SK-N-SH (cell line): ENCODE results near the gene INIP. TPM values are rescaled to one million over a fixed set of nuclear protein-coding genes. Genes with fewer than 3 reads are reported as not detected.

ENCODE experiments used
- CTCF ChIA-PET: fragments of 300-600, 350-600 bp; formaldehyde crosslinking; extraction: SDS; loops from one replicate; lab custom pipeline; 2021; lab: Yijun Ruan, JAX
- POLR2A ChIA-PET: fragments of 350-600 bp; sonication (Branson Sonifier 250); formaldehyde crosslinking; extraction: SDS; loops from one replicate; lab custom pipeline; 2020; ENCODE audit warnings: antibody characterized with exemption, inconsistent platforms; lab: Yijun Ruan, JAX
- DNase-seq: peaks from one replicate; pipeline ENCODE4 v3.0.0; 2012
- H2AFZ ChIP-seq: fragments of 200-600 bp; sonication (generic); 2 replicates; pipeline ENCODE4 v1.8.1; 2016; ENCODE audit warnings: antibody characterized with exemption, mild to moderate bottlenecking, low read depth
- H3F3A ChIP-seq: fragments of 200-600 bp; sonication (generic); replicated peaks from 2 replicates; pipeline ENCODE3; 2016; ENCODE audit warnings: antibody characterized with exemption, mild to moderate bottlenecking; ENCODE audit not compliant: insufficient read depth
- H3K27ac ChIP-seq, 2 experiments: fragments of 200-500 bp in 1 of 2; fragments of 200-600 bp in 1 of 2; sonication (Bioruptor generic) in 1 of 2; sonication (generic), shearing (Covaris generic) in 1 of 2; 2 replicates each; pipeline versions ENCODE4 v1.5.1 to v1.6.1; 2014 to 2016; ENCODE audit warnings: low read depth in 2 of 2, inconsistent platforms in 1 of 2, low read length in 1 of 2, mild to moderate bottlenecking in 1 of 2, mixed read lengths in 1 of 2
- H3K27me3 ChIP-seq: fragments of 200-600 bp; sonication (generic), shearing (Covaris generic); 2 replicates; pipeline ENCODE4 v1.6.1; 2016; ENCODE audit warnings: mixed run types; ENCODE audit not compliant: insufficient read depth
- H3K36me3 ChIP-seq, 2 experiments: fragments of 200-500 bp in 1 of 2; fragments of 200-600 bp in 1 of 2; sonication (Bioruptor generic) in 1 of 2; sonication (generic) in 1 of 2; replicated peaks in 1 of 2; 2 replicates each; pipeline versions ENCODE3 to v1.5.1; 2014 to 2016; ENCODE audit warnings: low read length in 1 of 2, mild to moderate bottlenecking in 1 of 2; ENCODE audit not compliant: insufficient read depth in 2 of 2, control insufficient read depth in 1 of 2
- H3K4me1 ChIP-seq, 2 experiments: fragments of 200-500 bp in 1 of 2; fragments of 200-600 bp in 1 of 2; sonication (Bioruptor generic) in 1 of 2; sonication (generic), shearing (Covaris generic) in 1 of 2; 2 replicates each; pipeline versions ENCODE4 v1.5.1 to v1.6.1; 2014 to 2016; ENCODE audit warnings: low read depth in 1 of 2, low read length in 1 of 2, mixed run types in 1 of 2; ENCODE audit not compliant: insufficient read depth in 2 of 2, control insufficient read depth in 1 of 2
- H3K4me2 ChIP-seq: fragments of 200-600 bp; sonication (generic), shearing (Covaris generic); 2 replicates; pipeline ENCODE4 v1.6.1; 2017; ENCODE audit warnings: mixed run types
- H3K4me3 ChIP-seq, 2 experiments: fragments of 200-500 bp in 1 of 2; fragments of 200-600 bp in 1 of 2; sonication (Bioruptor generic) in 1 of 2; sonication (generic), shearing (Covaris generic) in 1 of 2; 2 replicates each; pipeline versions ENCODE4 v1.5.1 to v1.8.1; 2014 to 2016; ENCODE audit warnings: low read depth in 2 of 2, inconsistent platforms in 1 of 2, low read length in 1 of 2, mild to moderate bottlenecking in 1 of 2, mixed read lengths in 1 of 2, moderate library complexity in 1 of 2
- H3K79me2 ChIP-seq: fragments of 200-600 bp; sonication (generic); 2 replicates; pipeline ENCODE4 v1.8.1; 2017; ENCODE audit warnings: mild to moderate bottlenecking; ENCODE audit not compliant: insufficient read depth
- H3K9ac ChIP-seq: fragments of 200-600 bp; sonication (generic); 2 replicates; pipeline ENCODE4 v1.6.1; 2017; ENCODE audit warnings: mixed run types
- H3K9me2 ChIP-seq: fragments of 200-600 bp; sonication (generic); 2 replicates; pipeline ENCODE4 v1.6.1; 2017; ENCODE audit warnings: mixed run types
- H3K9me3 ChIP-seq: fragments of 200-600 bp; sonication (generic); 2 replicates; pipeline ENCODE4 v1.6.1; 2017; ENCODE audit warnings: mixed run types, mild to moderate bottlenecking, moderate library complexity
- H4K20me1 ChIP-seq: fragments of 200-600 bp; sonication (generic); 2 replicates; pipeline ENCODE4 v1.6.1; 2017; ENCODE audit warnings: mild to moderate bottlenecking, mixed run types; ENCODE audit not compliant: insufficient read depth
- CHD2 ChIP-seq: fragments of 150-350 bp; IDR thresholded peaks from 2 replicates; pipeline ENCODE4 v1.6.1; 2018; ENCODE audit warnings: low read length; ENCODE audit not compliant: partially characterized antibody
- EP300 ChIP-seq, 2 experiments: IDR thresholded peaks; 2 replicates each; pipeline versions ENCODE4 v1.4.0 to v1.6.1; 2012; ENCODE audit warnings: borderline replicate concordance in 1 of 2, low read depth in 1 of 2, low read length in 1 of 2
- EZH2phosphoT487 ChIP-seq: fragments of 200-600 bp; sonication (generic); IDR thresholded peaks from 2 replicates; pipeline ENCODE4 v1.6.1; 2017; ENCODE audit warnings: low read depth, mixed run types, mild to moderate bottlenecking, antibody characterized with exemption, moderate library complexity, borderline replicate concordance
- FOSL2 ChIP-seq: IDR thresholded peaks from 2 replicates; pipeline ENCODE4 v1.4.0; 2012; ENCODE audit warnings: low read depth, mild to moderate bottlenecking, moderate library complexity, borderline replicate concordance
- IRF3 ChIP-seq: fragments of 150-350 bp; IDR thresholded peaks from 2 replicates; pipeline ENCODE4 v1.6.1; 2016; ENCODE audit warnings: mild to moderate bottlenecking, low read depth, low read length
- MAX ChIP-seq: IDR thresholded peaks from 2 replicates; pipeline ENCODE4 v1.4.0; 2012; ENCODE audit warnings: low read depth
- MXI1 ChIP-seq: IDR thresholded peaks from 2 replicates; pipeline ENCODE4 v1.6.1; 2012; ENCODE audit warnings: mild to moderate bottlenecking, low read depth, low read length, improper control_type of control experiment
- NFIC ChIP-seq: IDR thresholded peaks from 2 replicates; pipeline ENCODE4 v1.4.0; 2012; ENCODE audit warnings: borderline replicate concordance
- POLR2AphosphoS5 ChIP-seq: IDR thresholded peaks from 2 replicates; pipeline ENCODE4 v1.6.1; 2012; ENCODE audit warnings: low read depth, low read length
- REST ChIP-seq: IDR thresholded peaks from 2 replicates; pipeline ENCODE4 v1.6.1; 2012; ENCODE audit warnings: mild to moderate bottlenecking, low read depth, low read length, moderate library complexity
- RFX5 ChIP-seq: IDR thresholded peaks from 2 replicates; pipeline ENCODE4 v1.6.1; 2012; ENCODE audit warnings: mild to moderate bottlenecking, improper control_type of control experiment, low read length
- TAF1 ChIP-seq: IDR thresholded peaks from 2 replicates; pipeline ENCODE4 v1.6.1; 2012; ENCODE audit warnings: low read depth, mild to moderate bottlenecking, low read length, moderate library complexity, borderline replicate concordance
- WGBS: methylation state at CpG from one replicate; pipeline ENCODE4 v1.1.6; 2017; ENCODE audit warnings: low lambda C conversion rate; 5-methylcytosine and 5-hydroxymethylcytosine counted together
- polyA plus RNA-seq, 3 experiments: library from polyadenylated mRNA; depleted of rRNA; stranded (reverse); fragments of >200 nt; gene quantifications; 2 replicates each; pipeline ENCODE4 v1.2.3, GENCODE V29; 2012
- TF ChIP-seq, protein P1 (sequence below): IDR thresholded peaks from 2 replicates; pipeline ENCODE4 v1.4.0; 2012; ENCODE audit warnings: low read depth, borderline replicate concordance

INIP gene
- polyA plus RNA-seq, 1 of the 3 experiments (the other 2 are of a cell fraction), result 7.9 TPM

DNA sequence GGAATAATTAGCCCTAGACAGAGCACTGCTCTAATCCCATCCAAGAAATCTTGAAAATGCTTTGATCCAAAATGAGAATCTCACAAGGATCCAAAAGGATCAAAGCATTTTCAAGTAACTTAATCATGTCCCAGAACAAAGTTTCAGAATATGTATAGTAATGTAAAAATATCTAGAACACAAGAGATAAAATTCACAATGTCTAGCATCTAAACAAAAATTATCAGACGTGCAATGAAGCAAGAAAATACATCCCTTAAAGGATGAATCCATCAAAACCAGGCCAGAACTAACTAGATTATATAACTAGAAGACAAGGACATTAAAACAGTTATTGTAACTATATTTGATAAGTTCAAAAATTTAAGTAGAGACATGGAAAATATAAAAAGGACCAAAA is 69.3 kb downstream of the INIP start:
- peaks cover 14% of the 10 kb centered on the region; the same call in 1 of the 2 replicates for H3K9me3 ChIP-seq
- no peaks in the 10 kb centered on the region for H3K27me3 ChIP-seq
- H3K4me3 ChIP-seq, result no peak overlapping the region; a peak in 1 of 4 replicates
- TF ChIP-seq FOSL2 (no peak), REST (no peak), NFIC (no peak), POLR2AphosphoS5 (no peak), RFX5 (no peak)
- H3K36me3 ChIP-seq, result peaks cover 10 to 20% of the 10 kb centered on the region in 2 experiments
- no peak overlapping the region for H3K9ac ChIP-seq
- CTCF ChIA-PET, result no interaction called here
- no peaks in the 10 kb centered on the region for H3F3A ChIP-seq
- H3K4me2 ChIP-seq, result no peak overlapping the region
- H3K79me2 ChIP-seq, result no peaks in the 10 kb centered on the region
- H3K27ac ChIP-seq, result no peak overlapping the region
- 89% methylated on average over 1 of the region's 1 CpG for WGBS
- no peaks in the 10 kb centered on the region for H4K20me1 ChIP-seq
- H2AFZ ChIP-seq, result no peak overlapping the region
- no peaks in the 10 kb centered on the region for H3K4me1 ChIP-seq
- POLR2A ChIA-PET, result no interaction called here
- no peak for DNase-seq
- H3K9me2 ChIP-seq, result no peaks in the 10 kb centered on the region

- ChIA-PET POLR2A (no interaction called here), CTCF (no interaction called here)
- no peaks in the 10 kb centered on the region for H3K79me2 ChIP-seq
- H3K9me2 ChIP-seq, result no peaks in the 10 kb centered on the region
- no peak overlapping the region for H3K4me3 ChIP-seq
- DNase-seq, result no peak
- H3K9me3 ChIP-seq, result peaks cover 14% of the 10 kb centered on the region; the same call in 1 of the 2 replicates
- H3K36me3 ChIP-seq, result peaks cover 10 to 20% of the 10 kb centered on the region in 2 experiments
- H3K4me2 ChIP-seq, result no peak overlapping the region
- H2AFZ ChIP-seq, result no peak overlapping the region
- no peaks in the 10 kb centered on the region for H3K4me1 ChIP-seq
- WGBS, result 99% methylated on average over 3 of the region's 3 CpGs
- H4K20me1 ChIP-seq, result no peaks in the 10 kb centered on the region
- no peaks in the 10 kb centered on the region for H3K27me3 ChIP-seq
- no peak overlapping the region for H3K27ac ChIP-seq
- TF ChIP-seq EZH2phosphoT487, result no peak
- no peak for TF ChIP-seq IRF3
- TF ChIP-seq CHD2, result no peak
- TF ChIP-seq, protein P1, sequence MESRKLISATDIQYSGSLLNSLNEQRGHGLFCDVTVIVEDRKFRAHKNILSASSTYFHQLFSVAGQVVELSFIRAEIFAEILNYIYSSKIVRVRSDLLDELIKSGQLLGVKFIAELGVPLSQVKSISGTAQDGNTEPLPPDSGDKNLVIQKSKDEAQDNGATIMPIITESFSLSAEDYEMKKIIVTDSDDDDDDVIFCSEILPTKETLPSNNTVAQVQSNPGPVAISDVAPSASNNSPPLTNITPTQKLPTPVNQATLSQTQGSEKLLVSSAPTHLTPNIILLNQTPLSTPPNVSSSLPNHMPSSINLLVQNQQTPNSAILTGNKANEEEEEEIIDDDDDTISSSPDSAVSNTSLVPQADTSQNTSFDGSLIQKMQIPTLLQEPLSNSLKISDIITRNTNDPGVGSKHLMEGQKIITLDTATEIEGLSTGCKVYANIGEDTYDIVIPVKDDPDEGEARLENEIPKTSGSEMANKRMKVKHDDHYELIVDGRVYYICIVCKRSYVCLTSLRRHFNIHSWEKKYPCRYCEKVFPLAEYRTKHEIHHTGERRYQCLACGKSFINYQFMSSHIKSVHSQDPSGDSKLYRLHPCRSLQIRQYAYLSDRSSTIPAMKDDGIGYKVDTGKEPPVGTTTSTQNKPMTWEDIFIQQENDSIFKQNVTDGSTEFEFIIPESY, result no peak
- TF ChIP-seq MXI1, result no peak
- TF ChIP-seq TAF1, result no peak
- no peak for TF ChIP-seq EP300 (IDR thresholded peaks at IDR 0.05; ENCODE audit: borderline replicate concordance in 1 of 2, low read depth in 1 of 2, low read length in 1 of 2)
- TF ChIP-seq MAX, result no peak
- H3F3A ChIP-seq, result no peaks in the 10 kb centered on the region
- H3K9ac ChIP-seq, result no peak overlapping the region
Observed at GRCh38 chr9:112647596-112647995, 70.3 kb downstream of the INIP start.
